Parathyroid adenoma (tissue), 2 donors: ENCODE data around the gene HOXC10.
A peak's percentile ranks its signal among the peaks of the same experiment; 100 is the strongest.

Source experiments
- H2AFZ ChIP-seq: fragments of 300-600 bp; sonication (generic); one replicate; pipeline ENCODE4 v1.7.0; 2017; ENCODE audit warnings: antibody characterized with exemption, mild to moderate bottlenecking
- H3K27ac ChIP-seq: fragments of 300-600 bp; sonication (generic); one replicate; pipeline ENCODE4 v1.7.0; 2017
- H3K27me3 ChIP-seq: fragments of 300-600 bp; sonication (generic); one replicate; pipeline ENCODE4 v1.7.0; 2017; ENCODE audit warnings: low read length; ENCODE audit not compliant: control insufficient read depth, insufficient read depth
- H3K36me3 ChIP-seq: fragments of 300-600 bp; sonication (generic); one replicate; pipeline ENCODE4 v1.7.0; 2017; ENCODE audit warnings: low read length; ENCODE audit not compliant: control insufficient read depth, insufficient read depth
- H3K4me1 ChIP-seq: fragments of 300-600 bp; sonication (generic); one replicate; pipeline ENCODE4 v1.7.0; 2017; ENCODE audit warnings: control low read depth
- H3K4me2 ChIP-seq: fragments of 300-600 bp; sonication (generic); one replicate; pipeline ENCODE4 v1.7.0; 2017; ENCODE audit warnings: low read length
- H3K4me3 ChIP-seq: fragments of 300-600 bp; sonication (generic); one replicate; pipeline ENCODE4 v1.7.0; 2017; ENCODE audit warnings: low read depth, low read length
- H3K79me2 ChIP-seq: fragments of 300-600 bp; sonication (generic); one replicate; pipeline ENCODE4 v1.7.0; 2017; ENCODE audit warnings: control low read depth
- H3K9ac ChIP-seq: fragments of 300-600 bp; sonication (generic); one replicate; pipeline ENCODE4 v1.7.0; 2017; ENCODE audit warnings: mild to moderate bottlenecking
- H3K9me3 ChIP-seq: fragments of 300-600 bp; sonication (generic); one replicate; pipeline ENCODE4 v1.7.0; 2017; ENCODE audit warnings: low read length; ENCODE audit not compliant: control insufficient read depth
- TF ChIP-seq, protein P1 (sequence below): fragments of 300-600 bp; sonication (generic); IDR thresholded peaks from one replicate; pipeline ENCODE4 v1.7.0; 2017; ENCODE audit warnings: antibody characterized with exemption, mild to moderate bottlenecking
- donor health status: primary hyperparathyroidism.

The HOXC10 gene

GRCh38 chr12:54016051-54016450, 31.1 kb downstream of the HOXC10 start:
- no peaks in the 10 kb centered on the region for H3K9me3 ChIP-seq
- H3K9ac ChIP-seq, result no peak overlapping the region
- no peak overlapping the region for H3K4me2 ChIP-seq
- H3K79me2 ChIP-seq, result no peaks in the 10 kb centered on the region
- no peaks in the 10 kb centered on the region for H3K36me3 ChIP-seq
- TF ChIP-seq, protein P1, sequence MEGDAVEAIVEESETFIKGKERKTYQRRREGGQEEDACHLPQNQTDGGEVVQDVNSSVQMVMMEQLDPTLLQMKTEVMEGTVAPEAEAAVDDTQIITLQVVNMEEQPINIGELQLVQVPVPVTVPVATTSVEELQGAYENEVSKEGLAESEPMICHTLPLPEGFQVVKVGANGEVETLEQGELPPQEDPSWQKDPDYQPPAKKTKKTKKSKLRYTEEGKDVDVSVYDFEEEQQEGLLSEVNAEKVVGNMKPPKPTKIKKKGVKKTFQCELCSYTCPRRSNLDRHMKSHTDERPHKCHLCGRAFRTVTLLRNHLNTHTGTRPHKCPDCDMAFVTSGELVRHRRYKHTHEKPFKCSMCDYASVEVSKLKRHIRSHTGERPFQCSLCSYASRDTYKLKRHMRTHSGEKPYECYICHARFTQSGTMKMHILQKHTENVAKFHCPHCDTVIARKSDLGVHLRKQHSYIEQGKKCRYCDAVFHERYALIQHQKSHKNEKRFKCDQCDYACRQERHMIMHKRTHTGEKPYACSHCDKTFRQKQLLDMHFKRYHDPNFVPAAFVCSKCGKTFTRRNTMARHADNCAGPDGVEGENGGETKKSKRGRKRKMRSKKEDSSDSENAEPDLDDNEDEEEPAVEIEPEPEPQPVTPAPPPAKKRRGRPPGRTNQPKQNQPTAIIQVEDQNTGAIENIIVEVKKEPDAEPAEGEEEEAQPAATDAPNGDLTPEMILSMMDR, result no peak
- H3K27me3 ChIP-seq, result peaks cover 15% of the 10 kb centered on the region
- H3K4me3 ChIP-seq, result no peak overlapping the region
- H3K27ac ChIP-seq, result no peak overlapping the region
- H2AFZ ChIP-seq, result no peak overlapping the region
- no peaks in the 10 kb centered on the region for H3K4me1 ChIP-seq

DNA sequence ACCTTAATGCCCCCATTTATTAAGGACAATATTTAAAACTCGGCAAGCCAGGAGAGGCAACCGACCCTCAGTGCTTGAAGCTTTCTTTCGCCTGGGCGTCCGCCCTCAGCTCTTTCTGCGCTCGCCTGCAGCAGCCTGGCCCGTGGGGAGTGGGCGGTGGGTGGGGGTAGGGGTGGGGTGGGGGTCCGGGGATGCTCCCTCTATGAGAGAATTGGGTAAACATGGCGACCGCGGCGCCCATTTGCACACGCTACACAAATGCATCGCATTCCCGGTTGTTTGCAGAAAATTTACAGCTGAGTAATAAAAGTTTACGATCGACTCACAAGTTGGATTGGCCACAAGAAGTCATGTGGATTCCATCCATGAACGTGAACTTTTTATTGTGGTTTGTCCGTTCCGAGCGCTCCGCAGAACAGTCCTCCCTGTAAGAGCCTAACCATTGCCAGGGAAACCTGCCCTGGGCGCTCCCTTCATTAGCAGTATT, 31.6 kb downstream of the HOXC10 start:
- TF ChIP-seq, protein P1, result no peak
- no peak overlapping the region for H3K27ac ChIP-seq

DNA sequence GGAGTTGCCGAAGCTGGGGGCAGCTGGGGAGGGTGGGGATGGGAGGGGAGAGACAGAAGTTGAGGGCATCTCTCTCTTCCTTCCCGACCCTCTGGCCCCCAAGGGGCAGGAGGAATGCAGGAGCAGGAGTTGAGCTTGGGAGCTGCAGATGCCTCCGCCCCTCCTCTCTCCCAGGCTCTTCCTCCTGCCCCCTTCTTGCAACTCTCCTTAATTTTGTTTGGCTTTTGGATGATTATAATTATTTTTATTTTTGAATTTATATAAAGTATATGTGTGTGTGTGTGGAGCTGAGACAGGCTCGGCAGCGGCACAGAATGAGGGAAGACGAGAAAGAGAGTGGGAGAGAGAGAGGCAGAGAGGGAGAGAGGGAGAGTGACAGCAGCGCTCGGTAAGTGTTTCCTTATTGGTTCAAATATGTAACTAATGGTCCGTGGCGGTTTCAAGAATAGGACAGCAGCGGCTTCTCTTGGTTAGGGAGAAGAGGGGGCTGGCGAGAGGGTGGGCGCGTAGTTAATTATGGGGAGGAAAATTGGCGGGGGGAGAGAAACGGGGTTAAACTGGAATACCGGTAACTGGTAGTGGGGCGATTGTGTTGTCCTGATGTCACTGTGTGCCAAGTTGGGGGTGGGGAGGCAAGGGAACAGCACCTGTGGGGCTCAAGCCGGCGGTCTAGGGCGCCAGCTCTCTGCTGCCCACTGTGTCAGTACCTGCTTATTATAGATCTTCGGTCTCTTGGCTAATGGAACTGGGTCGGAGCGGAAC, 32.3 kb downstream of the HOXC10 start:
- peak overlapping the region; percentile 56 for H2AFZ ChIP-seq
- H3K4me1 ChIP-seq, result no peaks in the 10 kb centered on the region
- TF ChIP-seq, protein P1, result no peak
- no peaks in the 10 kb centered on the region for H3K9me3 ChIP-seq
- no peak overlapping the region for H3K9ac ChIP-seq
- H3K79me2 ChIP-seq, result no peaks in the 10 kb centered on the region
- peak overlapping the region; percentile 41 for H3K4me3 ChIP-seq
- H3K4me2 ChIP-seq, result peak overlapping the region; percentile 50
- H3K27ac ChIP-seq, result no peak overlapping the region
- H3K36me3 ChIP-seq, result no peaks in the 10 kb centered on the region
- H3K27me3 ChIP-seq, result peaks cover 15% of the 10 kb centered on the region

More for the DNA sequence above, 31.6 kb downstream of the HOXC10 start:
- Histone ChIP-seq H3K9ac (no peak overlapping the region), H3K4me1 (no peaks in the 10 kb centered on the region), H3K9me3 (no peaks in the 10 kb centered on the region), H2AFZ (no peak overlapping the region), H3K27me3 (peaks cover 15% of the 10 kb centered on the region), H3K79me2 (no peaks in the 10 kb centered on the region), H3K36me3 (no peaks in the 10 kb centered on the region), H3K4me2 (no peak overlapping the region), H3K4me3 (no peak overlapping the region)

DNA sequence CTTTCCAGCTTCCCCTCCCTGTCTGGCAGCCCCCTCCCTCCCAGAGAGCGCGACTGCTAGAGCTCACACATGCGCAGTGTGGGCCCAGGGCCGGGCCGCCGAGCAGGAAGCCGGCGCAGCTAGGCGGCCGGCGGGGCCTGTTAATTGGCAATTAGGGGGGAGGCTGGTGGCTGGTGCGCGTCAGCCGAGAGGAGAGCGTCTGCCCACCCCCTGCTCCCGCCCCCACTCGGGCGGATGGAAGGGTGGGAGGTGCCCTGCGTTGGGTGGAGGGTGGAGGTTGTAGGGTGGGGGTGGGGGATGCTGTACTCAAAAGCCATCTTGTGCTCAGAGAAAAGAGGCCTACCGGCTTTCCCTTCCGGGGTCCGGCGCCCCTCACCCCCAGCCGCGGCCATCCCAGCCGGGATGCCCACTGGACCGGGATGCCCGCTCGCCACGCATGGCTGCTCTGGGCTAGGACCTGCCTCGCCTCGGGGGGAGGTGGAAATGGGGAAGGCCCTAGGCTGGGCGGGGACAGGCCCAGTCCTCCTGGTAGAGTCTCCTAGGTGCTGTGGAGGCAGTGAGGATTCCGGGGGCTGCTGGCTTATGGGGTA, 33.0 kb downstream of the HOXC10 start:
- TF ChIP-seq, protein P1, result no peak
- Histone ChIP-seq H3K4me3 (peak overlapping the region; percentile 41), H3K27ac (no peak overlapping the region), H3K9ac (no peak overlapping the region), H3K27me3 (peaks cover 16% of the 10 kb centered on the region), H2AFZ (peak overlapping the region; percentile 56), H3K9me3 (no peaks in the 10 kb centered on the region), H3K4me1 (no peaks in the 10 kb centered on the region), H3K79me2 (no peaks in the 10 kb centered on the region), H3K36me3 (no peaks in the 10 kb centered on the region), H3K4me2 (peak overlapping the region; percentile 50)
